GM23338 (cell line): ENCODE measurements around the gene SSH3. TPM values are rescaled to one million over a fixed set of nuclear protein-coding genes. Genes with fewer than 3 reads are reported as not detected.

Experiments used
- ATAC-seq: fragments of 200-7000 bp; cut with Tn5 transposase; 3 replicates; pipeline ENCODE4 v1.9.1; 2020
- DNase-seq: peaks from one replicate; pipeline ENCODE4 v3.0.0-alpha.2; 2015; ENCODE audit warnings: low spot score
- H2AFZ ChIP-seq: fragments of 200-600 bp; sonication (generic); 2 replicates; pipeline ENCODE4 v1.8.0; 2016; ENCODE audit warnings: antibody characterized with exemption, mild to moderate bottlenecking, moderate library complexity
- H3F3A ChIP-seq: fragments of 200-600 bp; sonication (generic); replicated peaks from 2 replicates; pipeline ENCODE4 v1.8.0; 2017; ENCODE audit warnings: antibody characterized with exemption, mixed run types, low read depth
- H3K27ac ChIP-seq: fragments of 200-600 bp; sonication (generic); 2 replicates; pipeline ENCODE4 v1.6.1; 2016; ENCODE audit warnings: low read depth
- H3K27me3 ChIP-seq: fragments of 200-600 bp; sonication (generic); 2 replicates; pipeline ENCODE4 v1.8.0; 2016; ENCODE audit warnings: mild to moderate bottlenecking, mixed run types, moderate library complexity; ENCODE audit not compliant: insufficient read depth
- H3K36me3 ChIP-seq: fragments of 200-600 bp; sonication (generic); 2 replicates; pipeline ENCODE4 v1.8.0; 2016; ENCODE audit warnings: mild to moderate bottlenecking; ENCODE audit not compliant: insufficient read depth
- H3K4me1 ChIP-seq: fragments of 200-600 bp; sonication (generic); 2 replicates; pipeline ENCODE4 v1.8.0; 2016; ENCODE audit warnings: mild to moderate bottlenecking, moderate library complexity; ENCODE audit not compliant: insufficient read depth
- H3K4me2 ChIP-seq: fragments of 200-600 bp; sonication (generic); 2 replicates; pipeline ENCODE4 v1.7.1; 2017; ENCODE audit warnings: mixed run types
- H3K4me3 ChIP-seq: fragments of 200-600 bp; sonication (generic); 2 replicates; pipeline ENCODE4 v1.6.1; 2016; ENCODE audit warnings: mixed run types
- H3K79me2 ChIP-seq: fragments of 200-600 bp; sonication (generic); replicated peaks from 2 replicates; pipeline ENCODE4 v1.8.0; 2017; ENCODE audit warnings: mild to moderate bottlenecking; ENCODE audit not compliant: insufficient read depth
- H3K9me2 ChIP-seq: fragments of 200-600 bp; sonication (generic); 2 replicates; pipeline ENCODE4 v1.8.0; 2017; ENCODE audit not compliant: insufficient read depth
- H4K20me1 ChIP-seq: fragments of 200-600 bp; sonication (generic); replicated peaks from 2 replicates; pipeline ENCODE4 v1.8.0; 2017; ENCODE audit warnings: mild to moderate bottlenecking; ENCODE audit not compliant: insufficient read depth
- H3K27ac Mint-ChIP-seq: 2 replicates; pipeline ENCODE4 v1.8.0; 2020; ENCODE audit warnings: inconsistent platforms, mild to moderate bottlenecking, moderate library complexity, mixed read lengths
- H3K27me3 Mint-ChIP-seq: 3 replicates; pipeline ENCODE4 v1.8.0; 2022; ENCODE audit warnings: low read depth, mild to moderate bottlenecking, moderate library complexity, mixed read lengths, inconsistent platforms; ENCODE audit not compliant: insufficient read depth, poor library complexity
- H3K36me3 Mint-ChIP-seq: 3 replicates; pipeline ENCODE4 v1.8.0; 2021; ENCODE audit warnings: low read depth, mild to moderate bottlenecking, inconsistent platforms, moderate library complexity, mixed read lengths
- H3K4me1 Mint-ChIP-seq: 3 replicates; pipeline ENCODE4 v1.8.0; 2020; ENCODE audit warnings: mild to moderate bottlenecking, inconsistent platforms, mixed read lengths
- H3K4me3 Mint-ChIP-seq: 3 replicates; pipeline ENCODE4 v1.8.0; 2021; ENCODE audit warnings: moderate library complexity, mild to moderate bottlenecking, inconsistent platforms, mixed read lengths
- H3K9me3 Mint-ChIP-seq: 3 replicates; pipeline ENCODE4 v1.8.0; 2020; ENCODE audit warnings: moderate library complexity, mild to moderate bottlenecking, inconsistent platforms, mixed read lengths
- CREB1 ChIP-seq: fragments of 250-450 bp; sonication (Bioruptor Pico); IDR thresholded peaks from 2 replicates; pipeline ENCODE4 v1.5.0; 2020; ENCODE audit warnings: low read depth, mild to moderate bottlenecking, moderate library complexity
- EZH2 ChIP-seq: fragments of 200-600 bp; sonication (generic); IDR thresholded peaks from one replicate; pipeline ENCODE4 v1.8.0; 2017; ENCODE audit warnings: antibody characterized with exemption, mild to moderate bottlenecking, low read depth; ENCODE audit not compliant: unreplicated experiment
- EZH2phosphoT487 ChIP-seq: fragments of 200-600 bp; sonication (generic); IDR thresholded peaks from one replicate; pipeline ENCODE4 v1.8.1; 2018; ENCODE audit warnings: antibody characterized with exemption; ENCODE audit not compliant: unreplicated experiment
- NANOG ChIP-seq: IDR thresholded peaks from 2 replicates; pipeline ENCODE4 v1.6.1; 2016; ENCODE audit warnings: antibody characterized with exemption, borderline replicate concordance
- POLR2AphosphoS5 ChIP-seq: IDR thresholded peaks from 2 replicates; pipeline ENCODE4 v1.6.1; 2016; ENCODE audit warnings: antibody characterized with exemption, low read depth
- REST ChIP-seq: IDR thresholded peaks from one replicate; pipeline ENCODE4 v1.6.1; 2018; ENCODE audit warnings: antibody characterized with exemption; ENCODE audit not compliant: unreplicated experiment
- STAT1 ChIP-seq: IDR thresholded peaks from one replicate; pipeline ENCODE4 v1.6.1; 2016; ENCODE audit warnings: antibody characterized with exemption; ENCODE audit not compliant: unreplicated experiment
- polyA plus RNA-seq: library from polyadenylated mRNA; unstranded; fragments of >200 nt; fragmentation: Nextera tagmentation; extraction: Ambion mirVana; gene quantifications from 2 replicates; pipeline ENCODE4 v1.2.1, GENCODE V29; 2016
- total RNA-seq: library from RNA; depleted of rRNA; stranded (reverse); fragments of >200 nt; shearing (Covaris generic); gene quantifications from 2 replicates; pipeline ENCODE4 v1.2.3, GENCODE V29; 2014

The SSH3 gene
- total and polyA plus RNA-seq, 2 experiments from 2014 or later = 17.8 to 40.0 TPM

- TF ChIP-seq REST = no peak
- no peak for TF ChIP-seq EZH2phosphoT487
- TF ChIP-seq NANOG = no peak
- TF ChIP-seq STAT1 = no peak
Measured at GRCh38 chr11:67352546-67353316, 49.4 kb downstream of the SSH3 start (continued).

DNA sequence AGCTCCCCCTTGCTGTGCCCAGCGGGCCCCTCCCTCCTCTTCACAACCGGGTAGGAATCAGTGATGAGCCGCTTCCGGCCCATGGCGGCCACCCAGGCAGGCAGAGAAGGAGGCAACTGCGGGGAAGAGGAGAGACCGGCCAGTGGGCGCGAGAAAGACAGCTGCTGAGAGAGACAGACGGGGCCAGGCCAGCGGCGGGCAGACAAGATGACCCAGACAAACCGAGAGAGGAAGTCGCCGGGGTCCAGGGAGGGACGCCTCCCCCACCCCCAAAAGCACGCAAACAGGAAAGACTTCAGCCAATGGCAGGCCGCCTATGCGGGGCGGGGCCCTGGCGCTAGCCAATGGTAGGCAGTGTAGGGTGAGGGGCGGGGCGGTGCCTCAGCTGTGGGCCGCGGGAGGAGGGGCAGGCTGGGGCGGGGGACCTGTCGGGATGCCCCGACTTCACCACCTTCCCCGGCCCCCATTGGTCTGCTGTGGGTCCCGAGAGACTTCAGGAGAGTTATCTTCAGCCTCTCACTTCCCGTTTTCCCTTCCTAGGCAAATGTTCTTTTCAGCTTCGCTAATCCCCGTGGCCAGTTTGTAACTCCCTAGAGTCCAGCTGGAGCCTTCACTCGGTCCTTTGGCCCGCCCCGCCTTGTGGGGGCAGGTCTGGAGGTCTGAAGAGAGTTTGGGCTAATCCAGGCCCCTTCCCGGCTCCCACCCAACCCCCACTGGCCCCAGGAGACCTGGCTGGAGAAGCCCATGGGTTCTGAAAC, 50.2 kb downstream of the SSH3 start, which contains the start of gene POLD4:
TSS of gene POLD4 (minus strand) at position 230 of the 758 bp plus-strand sequence. CDS start at position 83, 147 bp downstream.
- peaks cover 33% of the 10 kb centered on the region for H3K4me1 Mint-ChIP-seq
- H3K4me3 ChIP-seq = peak within 1 kb of the TSS; percentile 95
- H2AFZ ChIP-seq = peak within 1 kb of the TSS; percentile 96; the same call in 1 of the 2 replicates
- peak within 1 kb of the TSS; percentile 98 for H3K4me2 ChIP-seq
- ATAC-seq (peak; percentile 84), DNase-seq (peak; percentile 98)
- H3K4me1 ChIP-seq = peaks cover 9% of the 10 kb centered on the region
- no peaks in the 10 kb centered on the region; the same call in 2 of the 3 replicates for H3K9me3 Mint-ChIP-seq
- no peaks in the 10 kb centered on the region; the same call in 1 of the 2 replicates for H3K27me3 ChIP-seq
- peak within 1 kb of the TSS; percentile 97 for H3K27ac ChIP-seq
- H3K36me3 ChIP-seq = no peaks in the 10 kb centered on the region
- H3K9me2 ChIP-seq = no peaks in the 10 kb centered on the region
- peaks cover 30% of the 10 kb centered on the region for H3K27me3 Mint-ChIP-seq
- no peaks in the 10 kb centered on the region; the same call in 1 of the 2 replicates for H4K20me1 ChIP-seq
- no peaks in the 10 kb centered on the region; the same call in 2 of the 3 replicates for H3K36me3 Mint-ChIP-seq
- no peaks in the 10 kb centered on the region for H3K79me2 ChIP-seq
- TF ChIP-seq POLR2AphosphoS5 (peak; percentile 79), EZH2 (no peak), CREB1 (peak; percentile 46; the same call in 1 of the 2 replicates)
- H3K4me3 Mint-ChIP-seq = peak within 1 kb of the TSS; percentile 87
- H3K27ac Mint-ChIP-seq = peak within 1 kb of the TSS; percentile 93
- H3F3A ChIP-seq = 0 out of 2 replicates have a peak, but pooled peaks cover 14% of the 10 kb centered on the region
